Mucosa of descending colon (tissue), 3 donors: ENCODE data around the gene SCAMP1. TPM values are rescaled to one million over a fixed set of nuclear protein-coding genes. Genes with fewer than 3 reads are reported as not detected.

Experiments used
- ATAC-seq: fragments of 200-7000 bp; cut with Tn5 transposase; one replicate; pipeline ENCODE4 v1.9.1; 2020; ENCODE audit warnings: mild to moderate bottlenecking, moderate library complexity
- DNase-seq, 3 donors: peaks; one replicate each; pipeline ENCODE4 v3.0.0-alpha.2; 2020
- H3K36me3 ChIP-seq: fragments of 200-600 bp; one replicate; pipeline ENCODE4 v1.8.0; 2021; ENCODE audit warnings: low read depth, mild to moderate bottlenecking
- H3K4me1 ChIP-seq: fragments of 200-600 bp; one replicate; pipeline ENCODE4 v1.8.0; 2021; ENCODE audit warnings: low read depth, mild to moderate bottlenecking
- H3K4me3 ChIP-seq: fragments of 200-600 bp; one replicate; pipeline ENCODE4 v1.8.0; 2021; ENCODE audit warnings: mild to moderate bottlenecking
- H3K9me3 ChIP-seq: fragments of 200-600 bp; one replicate; pipeline ENCODE4 v1.8.0; 2021; ENCODE audit warnings: mild to moderate bottlenecking
- CTCF ChIP-seq: fragments of 200-600 bp; IDR thresholded peaks from one replicate; pipeline ENCODE4 v1.8.0; 2022; ENCODE audit warnings: antibody characterized with exemption, mild to moderate bottlenecking
- intact Hi-C, 2 donors: fragments of 100-400 bp; cut with DNase I in 1 of 2; cut with micrococcal nuclease in 1 of 2; formaldehyde crosslinking; loops; one replicate each; pipeline versions ENCODE4 v1.11.0 to v1.11.1; 2022; cut with DNase I, micrococcal nuclease
- total RNA-seq, 3 donors: library from RNA; stranded (reverse); fragmentation: NEBNext Ultra II Directional in 2 of 3; extraction: Animal tissue kit (Norgen Biotek cat#: 25700) in 2 of 3; gene quantifications; one replicate each; pipeline versions ENCODE4 v1.2.1 to v1.2.4, GENCODE V29; 2021 to 2023
- donor health status: DM: no; HTN: no; CAD: no; lungs with moderate emphysema.
- donor health status: DM: no; HTN: no; CAD: no.
- donor health status: DM: no; HTN: yes; CAD: no.

Gene SCAMP1
- total RNA-seq, 3 donors from 2014 or later = 23.5 to 41.7 (median 36.1) TPM

- intact Hi-C loops = no loop called here
- H3K36me3 ChIP-seq = no peaks in the 10 kb centered on the region
- DNase-seq (no peak), ATAC-seq (no peak)
- H3K9me3 ChIP-seq = no peaks in the 10 kb centered on the region
- no peak for TF ChIP-seq CTCF
- no peaks in the 10 kb centered on the region for H3K4me1 ChIP-seq
- H3K4me3 ChIP-seq = no peak overlapping the region
Observed at GRCh38 chr5:78397831-78398230, 37.4 kb downstream of the SCAMP1 start.

GRCh38 chr5:78399116-78399515 is 38.7 kb downstream of the SCAMP1 start:
- Histone ChIP-seq H3K9me3 (no peaks in the 10 kb centered on the region), H3K36me3 (no peaks in the 10 kb centered on the region), H3K4me3 (no peak overlapping the region), H3K4me1 (no peaks in the 10 kb centered on the region)
- no peak for DNase-seq
- no peak for ATAC-seq
- no peak for TF ChIP-seq CTCF
- intact Hi-C loops = no loop called here

- H3K9me3 ChIP-seq = no peaks in the 10 kb centered on the region
Observed at GRCh38 chr5:78404682-78405293, 44.4 kb downstream of the SCAMP1 start.

GRCh38 chr5:78405829-78406750 is 45.7 kb downstream of the SCAMP1 start:
- H3K4me1 ChIP-seq = no peaks in the 10 kb centered on the region
- no peaks in the 10 kb centered on the region for H3K36me3 ChIP-seq
- DNase-seq (no peak), ATAC-seq (no peak)
- H3K9me3 ChIP-seq = no peaks in the 10 kb centered on the region
- intact Hi-C loops = no loop called here
- no peak for TF ChIP-seq CTCF
- no peak overlapping the region for H3K4me3 ChIP-seq

More at GRCh38 chr5:78404682-78405293, 44.4 kb downstream of the SCAMP1 start:
- ATAC-seq = no peak
- no peaks in the 10 kb centered on the region for H3K4me1 ChIP-seq
- intact Hi-C loops = no loop called here
- no peak for DNase-seq
- no peaks in the 10 kb centered on the region for H3K36me3 ChIP-seq
- no peak for TF ChIP-seq CTCF
- no peak overlapping the region for H3K4me3 ChIP-seq

GRCh38 chr5:78407458-78407857 is 47.0 kb downstream of the SCAMP1 start:
- ATAC-seq = no peak
- intact Hi-C loops = no loop called here
- TF ChIP-seq CTCF = no peak
- Histone ChIP-seq H3K9me3 (no peaks in the 10 kb centered on the region), H3K36me3 (no peaks in the 10 kb centered on the region), H3K4me3 (no peak overlapping the region), H3K4me1 (no peaks in the 10 kb centered on the region)
- DNase-seq = no peak
